ENCODE data around the gene PIH1D1. TPM values are rescaled to one million over a fixed set of nuclear protein-coding genes. Genes with fewer than 3 reads are reported as not detected.

The PIH1D1 gene
- total RNA-seq, 1 experiment from 2014 or later, result 166 TPM

- Mint-ChIP-seq H3K9me3 (peaks cover 4 to 8% of the 10 kb centered on the region in 2 experiments; a peak in 3 of 5 replicates), H3K4me1 (peaks cover 24 to 62% of the 10 kb centered on the region in 2 experiments), H3K4me3 (peak overlapping the region; percentile 33 to 76; a peak in 4 of 5 replicates), H3K27me3 (ENCODE audit: low read depth) (peaks cover 88% of the 10 kb centered on the region), H3K27ac (peak overlapping the region in 2 of 3 experiments; percentile 22 to 88; a peak in 2 of 7 replicates), H3K36me3 (ENCODE audit: insufficient read depth in 1 of 3, low read depth in 3 of 3) (peaks cover 3 to 9% (median 5%) of the 10 kb centered on the region in 3 experiments; a peak in 6 of 7 replicates)
- H4K8ac ChIP-seq (replicated peaks; ENCODE audit: insufficient read length, low read depth, low read length), result no peak overlapping the region
- no CpG with 5 or more reads among the region's 42 CpGs for WGBS (ENCODE audit: extremely low coverage, insufficient read length, low lambda C conversion rate)
- H4K5ac ChIP-seq (ENCODE audit: insufficient read length, low read depth, low read length), result no peak overlapping the region
- H3K79me2 ChIP-seq (ENCODE audit: insufficient read depth, low read length), result no peaks in the 10 kb centered on the region
- H3K23me2 ChIP-seq (ENCODE audit: insufficient read length, low read depth, low read length, poor library complexity, severe bottlenecking), result peaks cover 11% of the 10 kb centered on the region
- no peak overlapping the region for H2BK120ac ChIP-seq (ENCODE audit: low read depth, low read length, poor library complexity, severe bottlenecking)
- no peak overlapping the region for H3K23ac ChIP-seq (ENCODE audit: insufficient read length, low read depth, low read length)
- H3K27ac ChIP-seq (ENCODE audit: insufficient read length, low read depth, low read length), result no peak overlapping the region
- H3K9ac ChIP-seq (ENCODE audit: extremely low read depth, insufficient read length, low read length), result no peak overlapping the region
- no peak overlapping the region for H2BK20ac ChIP-seq (ENCODE audit: low read depth, low read length, poor library complexity, severe bottlenecking)
- H4K20me1 ChIP-seq (ENCODE audit: control insufficient read depth, insufficient read depth, insufficient read length), result no peaks in the 10 kb centered on the region
- H3K9me3 ChIP-seq (ENCODE audit: control insufficient read depth, low read depth, low read length), result no peaks in the 10 kb centered on the region
- H3T11ph ChIP-seq (ENCODE audit: low read length), result no peak overlapping the region
- no peak overlapping the region for H3K14ac ChIP-seq (ENCODE audit: insufficient read depth, low read length)
- H3K4ac ChIP-seq (ENCODE audit: low read depth, low read length), result no peak overlapping the region
- peak overlapping the region; percentile 21 for H3K4me2 ChIP-seq (ENCODE audit: insufficient read depth, insufficient read length, low read length)
- H3K56ac ChIP-seq (ENCODE audit: insufficient read length, low read depth, low read length), result no peak overlapping the region
- H2BK5ac ChIP-seq (ENCODE audit: insufficient read length, low read length), result no peak overlapping the region
- peak; percentile 98 for DNase-seq
- no peak for TF ChIP-seq CTCF (conservative IDR thresholded peaks at IDR 0.05)
- no peak overlapping the region for H2BK15ac ChIP-seq (ENCODE audit: low read depth, low read length)
- no peak overlapping the region for H4K91ac ChIP-seq (ENCODE audit: insufficient read length, low read depth, low read length)
- no peaks in the 10 kb centered on the region for H3K79me1 ChIP-seq (ENCODE audit: insufficient read depth, low read depth, low read length, poor library complexity, severe bottlenecking)
- no peaks in the 10 kb centered on the region for H3K4me1 ChIP-seq (ENCODE audit: insufficient read depth, low read length)
- H2AK5ac ChIP-seq (ENCODE audit: insufficient read length, low read length), result no peak overlapping the region
- no peak overlapping the region for H2AFZ ChIP-seq (ENCODE audit: low read length)
- H2BK12ac ChIP-seq (ENCODE audit: insufficient read length, low read depth, low read length), result no peak overlapping the region
- H3K27me3 ChIP-seq (ENCODE audit: insufficient read depth, low read length), result peaks cover 36% of the 10 kb centered on the region; the same call in 1 of the 2 replicates
- no peak overlapping the region for H3K18ac ChIP-seq (ENCODE audit: insufficient read length, low read depth, low read length)
Observed at GRCh38 chr19:49436381-49437017, 15.1 kb downstream of the PIH1D1 start.

All from H9 (cell line).